Measurements from ENCODE around the gene LRFN2.

GRCh38 chr6:40543776-40544175 is 43.4 kb downstream of the LRFN2 start:
- TF ChIP-seq CTCF (conservative IDR thresholded peaks at IDR 0.05; ENCODE audit: low read depth, low read length) (no peak), EZH2 (IDR thresholded peaks at IDR 0.05; ENCODE audit: borderline replicate concordance, low read depth, low read length, poor library complexity, severe bottlenecking) (no peak)
